Natural killer cell treated with Interleukin-12 subunit alpha and Interleukin-12 subunit beta and Interleukin-15 and Interleukin-18, amount 100 ng/mL, for 72 hours (primary cell): ENCODE measurements around the gene OSBPL2. TPM values are rescaled to one million over a fixed set of nuclear protein-coding genes. Genes with fewer than 3 reads are reported as not detected.
A peak's percentile ranks its signal among the peaks of the same experiment; 100 is the strongest.

Source experiments
- ATAC-seq, 2 donors: fragments of 150-1000 bp; cut with Tn5 transposase in 1 of 2; sonication (Bioruptor Pico), chemical (Tn5 transposase) in 1 of 2; 2 replicates each; pipeline ENCODE4 v1.10.0; 2021
- DNase-seq: peaks from one replicate; pipeline ENCODE4 v3.0.0; 2022; ENCODE audit warnings: low spot score
- H3K27ac Mint-ChIP-seq, 2 donors: 1 replicate in 1 of 2; 2 replicates in 1 of 2; pipeline ENCODE4 v1.8.0; 2022; ENCODE audit warnings: mixed read lengths in 2 of 2, mild to moderate bottlenecking in 1 of 2, moderate library complexity in 1 of 2
- H3K27me3 Mint-ChIP-seq, 2 donors: 1 replicate in 1 of 2; 2 replicates in 1 of 2; pipeline ENCODE4 v1.8.0; 2022; ENCODE audit warnings: mixed read lengths in 2 of 2
- H3K36me3 Mint-ChIP-seq: one replicate; pipeline ENCODE4 v1.8.0; 2022; ENCODE audit warnings: mixed read lengths
- H3K4me1 Mint-ChIP-seq, 2 donors: 1 replicate in 1 of 2; 2 replicates in 1 of 2; pipeline ENCODE4 v1.8.0; 2022; ENCODE audit warnings: low read depth in 2 of 2, mixed read lengths in 2 of 2, mild to moderate bottlenecking in 1 of 2
- H3K4me3 Mint-ChIP-seq: one replicate; pipeline ENCODE4 v1.8.0; 2022; ENCODE audit warnings: mixed read lengths
- H3K9me3 Mint-ChIP-seq: 2 replicates; pipeline ENCODE4 v1.8.0; 2022; ENCODE audit warnings: mixed read lengths
- total RNA-seq, 2 donors: library from RNA; stranded (reverse); gene quantifications; one replicate each; pipeline ENCODE4 v1.2.3, GENCODE V29; 2022

The OSBPL2 gene
- total RNA-seq, 2 donors from 2014 or later: 38.7 to 47.7 TPM

DNA sequence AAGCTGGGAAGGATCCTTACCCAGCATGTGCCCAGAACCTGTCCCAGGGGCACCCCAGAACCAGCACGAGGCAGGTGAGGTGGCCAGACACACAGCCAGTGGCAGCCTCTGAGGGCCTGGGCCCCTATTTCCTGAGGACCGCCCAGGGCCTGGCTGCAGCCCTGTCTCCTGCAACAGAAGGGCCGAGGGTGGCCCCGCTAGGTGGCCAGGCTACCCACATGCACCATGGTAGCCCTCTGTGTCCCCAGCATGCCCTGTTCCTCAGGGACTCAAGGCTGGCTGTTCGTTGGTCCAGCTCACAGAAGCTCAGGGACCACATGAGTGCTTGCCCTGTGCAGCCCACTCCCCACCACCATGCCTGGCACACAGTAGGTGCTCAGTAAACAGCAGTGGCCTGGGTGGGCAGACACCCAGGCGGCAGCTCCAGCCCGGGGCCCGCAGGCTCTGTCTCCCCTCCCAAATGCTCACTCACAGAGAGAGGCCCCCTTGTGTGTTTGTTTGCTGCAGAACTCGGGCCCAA is 26.5 kb upstream of the OSBPL2 start:
- H3K9me3 Mint-ChIP-seq: no peaks in the 10 kb centered on the region
- no peak overlapping the region for H3K4me3 Mint-ChIP-seq
- H3K27me3 Mint-ChIP-seq: peaks cover 0 to 3% of the 10 kb centered on the region in 2 donors
- H3K27ac Mint-ChIP-seq: no peak overlapping the region
- H3K4me1 Mint-ChIP-seq: no peaks in the 10 kb centered on the region
- ATAC-seq (peak in 1 of 2 donors; percentile 21), DNase-seq (no peak)
- H3K36me3 Mint-ChIP-seq: no peaks in the 10 kb centered on the region

DNA sequence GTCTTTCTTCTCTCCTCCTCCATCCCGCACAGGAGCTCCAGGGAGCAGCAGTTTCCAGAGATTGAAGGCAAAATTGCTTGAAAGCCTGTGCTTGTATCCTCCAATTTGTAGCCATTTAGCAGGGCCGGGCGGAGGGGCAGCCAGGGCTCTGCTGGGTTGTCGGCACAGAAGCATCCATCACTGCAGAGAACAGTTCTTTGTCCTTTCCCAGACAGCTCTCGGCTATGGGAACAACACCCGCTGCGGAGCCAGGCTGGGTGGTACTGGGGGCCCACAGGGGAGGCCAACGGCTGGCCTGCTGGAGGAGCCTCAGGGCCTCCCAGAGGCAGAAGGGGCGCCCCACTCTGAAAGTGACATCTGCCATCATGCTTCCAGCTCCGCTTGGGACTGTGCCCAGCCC is 26.0 kb upstream of the OSBPL2 start:
- ATAC-seq: no peak
- Mint-ChIP-seq H3K4me3 (no peak overlapping the region), H3K36me3 (no peaks in the 10 kb centered on the region), H3K27ac (no peak overlapping the region), H3K27me3 (peaks cover 0 to 6% of the 10 kb centered on the region in 2 donors), H3K4me1 (no peaks in the 10 kb centered on the region), H3K9me3 (no peaks in the 10 kb centered on the region)
- DNase-seq: no peak

DNA sequence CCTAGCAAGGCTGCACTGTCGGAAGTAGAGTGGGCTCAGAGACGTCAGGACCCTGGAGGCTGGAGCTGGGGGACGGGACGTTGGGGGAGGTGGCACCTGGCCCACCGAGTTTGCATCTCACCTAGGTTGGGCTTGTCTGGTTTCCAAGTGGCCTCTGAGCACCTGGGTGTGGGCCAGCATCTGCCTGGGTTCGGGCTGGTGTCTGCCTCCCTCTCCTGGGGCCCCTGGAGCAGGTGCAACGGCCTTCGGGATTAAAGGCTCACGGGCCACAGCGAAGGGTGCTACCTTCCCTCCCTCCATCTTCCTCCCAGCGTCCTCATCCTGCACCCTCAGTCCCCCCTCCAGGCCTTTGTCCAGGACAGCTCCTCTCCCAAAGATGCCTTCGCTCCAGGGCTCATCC is 24.3 kb upstream of the OSBPL2 start:
- H3K4me3 Mint-ChIP-seq: no peak overlapping the region
- H3K36me3 Mint-ChIP-seq: no peaks in the 10 kb centered on the region
- H3K27ac Mint-ChIP-seq: no peak overlapping the region
- no peak for DNase-seq
- peaks cover 0 to 8% of the 10 kb centered on the region in 2 donors for H3K27me3 Mint-ChIP-seq
- ATAC-seq: no peak
- H3K4me1 Mint-ChIP-seq: peaks cover 0 to 2% of the 10 kb centered on the region in 2 donors
- no peaks in the 10 kb centered on the region for H3K9me3 Mint-ChIP-seq

DNA sequence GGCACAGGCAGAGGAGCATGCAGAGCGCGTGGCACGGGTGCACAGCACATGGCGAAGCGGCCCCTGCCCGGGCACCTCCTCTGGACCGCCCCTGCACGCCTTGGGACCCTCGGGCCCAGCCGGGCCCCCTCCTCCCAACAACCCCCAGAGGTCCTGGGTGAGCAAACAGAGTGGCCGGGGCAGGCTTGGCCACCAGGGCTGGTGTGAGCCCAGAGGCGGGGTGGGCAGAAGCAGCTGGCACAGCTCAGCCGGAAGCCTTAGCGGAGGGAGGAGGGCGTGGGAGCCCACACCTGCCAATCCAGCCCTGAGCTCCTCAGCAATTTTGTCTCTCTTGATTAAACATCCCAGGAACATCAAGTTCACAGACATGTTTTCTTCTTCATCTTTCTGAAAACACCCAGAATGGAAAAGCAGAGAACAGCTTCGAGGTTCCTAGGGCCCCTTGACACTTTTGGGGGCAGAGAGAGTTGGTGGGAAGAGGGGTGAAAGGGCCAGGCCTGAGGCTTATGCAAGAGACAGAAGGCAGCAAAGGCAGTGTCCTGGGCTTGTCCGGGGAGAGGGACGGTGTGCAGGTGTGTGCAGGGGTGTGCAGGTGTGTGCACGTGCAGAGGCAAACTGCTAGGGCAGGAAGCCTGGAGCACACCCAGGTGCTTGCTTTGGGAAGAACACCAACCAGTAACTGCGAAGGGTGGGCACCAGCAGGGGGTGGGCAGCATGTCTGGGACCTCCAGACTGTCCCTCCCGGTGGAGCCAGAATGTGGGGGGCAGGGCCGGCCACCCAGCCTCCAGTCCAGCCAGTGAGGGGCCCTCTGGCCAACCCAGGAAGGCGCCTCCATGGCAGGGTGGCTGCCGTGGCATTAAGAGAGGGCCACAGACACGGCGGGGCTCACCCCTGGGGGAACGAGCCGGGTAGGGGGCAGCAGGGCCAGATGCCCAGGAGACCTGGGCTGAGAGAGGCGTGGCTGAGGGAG is 23.0 kb upstream of the OSBPL2 start:
- H3K27ac Mint-ChIP-seq: no peak overlapping the region
- no peaks in the 10 kb centered on the region for H3K9me3 Mint-ChIP-seq
- peaks cover 0 to 2% of the 10 kb centered on the region in 2 donors for H3K4me1 Mint-ChIP-seq
- peaks cover 0 to 10% of the 10 kb centered on the region in 2 donors for H3K27me3 Mint-ChIP-seq
- DNase-seq (no peak), ATAC-seq (no peak)
- H3K36me3 Mint-ChIP-seq: no peaks in the 10 kb centered on the region
- H3K4me3 Mint-ChIP-seq: no peak overlapping the region

DNA sequence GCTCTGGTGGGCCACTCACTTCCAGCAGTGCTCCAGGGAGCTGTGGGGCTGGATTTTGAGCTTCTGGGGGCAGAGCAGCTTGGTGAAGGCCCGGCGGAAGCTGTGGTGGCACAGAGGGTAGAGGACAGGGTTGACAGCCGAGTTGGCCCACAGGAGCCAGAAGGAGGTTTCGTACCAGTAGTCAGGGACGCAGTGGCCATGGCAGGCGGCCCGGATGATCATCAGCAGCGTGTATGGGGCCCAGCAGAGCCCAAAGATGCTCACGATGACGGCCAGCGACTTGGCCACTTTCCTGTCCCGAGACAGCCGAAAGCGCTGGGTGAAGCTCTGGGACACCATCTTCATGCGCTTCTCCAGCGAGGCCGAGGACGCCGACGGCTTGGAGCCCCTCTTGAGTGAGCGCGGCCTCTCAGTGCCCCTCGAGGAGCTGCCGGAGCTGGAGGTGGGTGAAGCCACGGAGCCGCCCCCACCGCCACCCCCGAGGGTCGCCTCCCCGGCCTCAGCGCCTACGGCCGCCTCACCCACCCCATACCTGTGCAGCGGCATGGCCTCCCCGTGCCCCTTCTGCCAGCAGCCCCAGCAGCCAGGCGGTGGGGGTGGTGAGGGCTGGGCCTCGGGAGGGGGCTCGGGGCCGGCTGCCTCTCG is 22.2 kb upstream of the OSBPL2 start:
- H3K36me3 Mint-ChIP-seq: no peaks in the 10 kb centered on the region
- ATAC-seq (no peak), DNase-seq (no peak)
- H3K27me3 Mint-ChIP-seq: peaks cover 4 to 12% of the 10 kb centered on the region in 2 donors
- no peak overlapping the region for H3K27ac Mint-ChIP-seq
- H3K9me3 Mint-ChIP-seq: no peaks in the 10 kb centered on the region
- peaks cover 0 to 4% of the 10 kb centered on the region in 2 donors for H3K4me1 Mint-ChIP-seq
- H3K4me3 Mint-ChIP-seq: no peak overlapping the region

DNA sequence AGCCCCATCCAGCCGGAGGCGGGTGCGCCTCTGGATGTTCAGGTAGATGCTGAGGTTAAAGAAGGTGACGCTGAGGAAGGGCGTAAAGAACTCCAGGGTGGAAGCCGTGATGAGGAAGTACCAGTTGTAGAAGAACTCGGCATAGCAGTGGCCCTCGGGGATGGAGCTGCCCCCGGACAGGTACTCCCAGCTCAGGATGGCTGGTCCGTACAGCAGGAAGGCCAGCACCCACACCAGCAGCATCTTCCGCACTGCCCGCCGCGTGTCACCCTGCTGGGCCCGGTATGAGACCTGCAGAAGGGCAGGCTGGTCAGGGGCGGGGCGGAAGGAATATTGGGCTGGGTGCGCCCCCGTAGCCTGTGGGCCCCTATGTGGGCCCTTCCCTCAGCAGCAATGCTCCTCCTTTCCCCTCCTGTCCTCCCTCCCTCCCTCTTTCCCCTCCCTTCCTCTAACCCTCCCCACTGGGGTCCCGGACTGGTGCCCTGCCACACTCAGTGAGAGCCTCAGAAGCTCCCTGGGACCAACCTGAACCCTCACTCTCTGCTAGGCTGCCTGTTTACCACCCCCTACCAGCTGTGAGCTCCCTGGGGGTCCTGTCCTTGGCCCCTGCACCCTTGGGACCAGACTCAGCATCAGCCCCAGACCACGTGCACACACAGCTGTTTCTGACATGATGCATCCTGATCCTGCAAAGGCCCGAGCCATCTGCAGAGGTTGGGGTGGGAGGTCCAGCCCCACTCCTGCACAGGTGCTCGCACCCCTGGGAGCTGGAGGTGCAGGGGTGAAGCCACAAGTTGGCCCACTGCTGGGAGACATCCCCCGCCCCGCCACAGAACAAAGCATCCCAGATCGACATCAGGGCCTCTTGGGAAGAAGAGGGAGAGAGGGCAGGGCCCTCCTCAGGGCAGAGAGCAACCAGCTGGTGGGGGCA is 21.4 kb upstream of the OSBPL2 start:
- ATAC-seq (no peak), DNase-seq (no peak)
- peaks cover 9 to 15% of the 10 kb centered on the region in 2 donors for H3K27me3 Mint-ChIP-seq
- H3K36me3 Mint-ChIP-seq: no peaks in the 10 kb centered on the region
- H3K27ac Mint-ChIP-seq: no peak overlapping the region
- peaks cover 0 to 5% of the 10 kb centered on the region in 2 donors for H3K4me1 Mint-ChIP-seq
- no peak overlapping the region for H3K4me3 Mint-ChIP-seq
- H3K9me3 Mint-ChIP-seq: no peaks in the 10 kb centered on the region

DNA sequence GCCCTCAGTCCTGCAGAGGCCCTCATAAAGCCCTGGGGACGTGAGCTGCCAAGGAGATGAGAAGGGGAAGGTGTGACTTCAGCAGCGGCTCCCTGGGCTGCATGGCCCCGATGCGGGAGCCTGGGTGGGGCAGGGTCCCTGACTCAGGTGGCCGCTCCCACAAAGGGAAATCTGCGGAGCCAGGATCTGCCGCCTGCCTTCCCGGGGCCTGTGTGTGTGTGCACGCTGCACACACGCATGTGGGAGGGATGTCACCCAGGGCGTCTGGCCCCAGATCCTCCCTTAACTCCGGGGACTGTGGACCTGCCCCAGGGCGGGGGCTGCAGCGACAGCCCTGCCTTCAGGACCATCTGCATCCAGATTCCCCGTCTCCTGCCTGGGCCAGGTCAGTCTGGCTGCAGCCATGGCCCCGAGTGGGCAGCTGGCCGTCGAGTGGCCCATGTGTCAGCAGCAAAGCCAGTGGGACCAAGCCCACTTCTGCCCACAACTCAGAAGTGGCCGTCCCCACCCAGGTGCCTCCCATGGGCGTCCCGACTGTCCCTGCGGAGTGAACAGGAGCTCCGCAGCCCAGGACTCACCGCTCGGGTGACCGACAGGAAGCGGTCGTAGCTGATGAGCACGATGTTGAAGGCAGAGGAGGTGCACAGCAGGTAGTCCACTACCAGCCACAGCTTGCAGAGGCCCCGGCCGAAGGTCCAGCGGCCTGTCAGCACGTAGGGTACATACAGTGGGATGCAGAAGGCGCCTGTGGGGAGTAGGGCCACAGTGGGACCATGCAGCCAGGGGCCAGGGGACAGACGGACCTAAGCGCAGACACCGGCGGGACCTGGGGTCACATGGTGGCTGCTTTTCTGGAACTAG is 20.2 kb upstream of the OSBPL2 start:
- H3K4me1 Mint-ChIP-seq: peaks cover 0 to 5% of the 10 kb centered on the region in 2 donors
- no peak for ATAC-seq
- peak overlapping the region; percentile 15 for H3K4me3 Mint-ChIP-seq
- DNase-seq: no peak
- H3K27ac Mint-ChIP-seq: no peak overlapping the region
- no peaks in the 10 kb centered on the region for H3K9me3 Mint-ChIP-seq
- no peaks in the 10 kb centered on the region for H3K36me3 Mint-ChIP-seq
- peaks cover 9 to 18% of the 10 kb centered on the region in 2 donors for H3K27me3 Mint-ChIP-seq

DNA sequence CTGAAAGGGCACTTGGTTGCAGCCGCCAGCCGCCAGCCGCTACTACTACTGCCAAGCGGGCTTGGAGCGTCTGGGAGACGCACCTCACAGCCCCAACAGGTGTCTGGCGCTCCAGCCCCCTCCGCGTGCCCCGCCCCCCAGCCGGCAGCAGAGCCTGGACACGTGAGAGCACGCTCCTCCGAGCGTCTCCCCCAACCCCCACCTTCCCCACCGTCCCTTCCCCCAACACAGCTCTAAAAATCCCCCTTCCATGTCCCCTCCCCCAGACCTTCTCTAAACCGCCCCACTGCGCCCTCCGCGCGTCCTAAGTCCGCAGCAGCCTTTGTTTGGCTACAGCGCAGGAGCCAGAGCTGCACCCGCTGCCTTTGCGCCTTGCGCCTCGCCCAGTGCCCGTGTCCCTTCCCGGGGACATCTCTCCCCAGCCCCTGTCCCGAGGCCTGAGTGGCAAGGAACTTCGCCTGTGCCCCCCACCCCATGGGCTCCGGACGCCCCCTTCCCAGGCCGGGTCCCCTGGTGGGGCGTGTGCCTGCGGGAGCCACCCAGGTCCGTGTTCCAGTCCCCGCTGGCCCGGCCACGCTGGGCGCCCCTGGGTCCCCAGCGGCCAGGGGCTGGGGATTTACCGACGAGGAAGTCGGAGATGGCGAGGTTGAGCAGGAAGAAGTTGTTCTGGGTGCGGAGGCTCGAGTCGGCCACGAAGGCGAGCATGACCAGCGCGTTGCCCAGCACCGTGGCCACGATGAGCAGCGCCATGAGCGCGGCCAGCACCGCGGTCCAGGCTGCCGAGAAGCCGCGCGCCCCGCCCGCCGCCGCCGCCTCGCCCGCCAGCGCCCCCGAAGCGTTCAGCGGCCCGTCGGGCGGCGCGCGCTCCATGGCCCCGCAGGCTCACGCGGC is 19.0 kb upstream of the OSBPL2 start:
- no peak for DNase-seq
- Mint-ChIP-seq H3K4me1 (peaks cover 0 to 5% of the 10 kb centered on the region in 2 donors), H3K27ac (no peak overlapping the region), H3K36me3 (no peaks in the 10 kb centered on the region), H3K4me3 (no peak overlapping the region), H3K27me3 (peaks cover 10 to 20% of the 10 kb centered on the region in 2 donors), H3K9me3 (no peaks in the 10 kb centered on the region)
- peak in 1 of 2 donors; percentile 19 for ATAC-seq

DNA sequence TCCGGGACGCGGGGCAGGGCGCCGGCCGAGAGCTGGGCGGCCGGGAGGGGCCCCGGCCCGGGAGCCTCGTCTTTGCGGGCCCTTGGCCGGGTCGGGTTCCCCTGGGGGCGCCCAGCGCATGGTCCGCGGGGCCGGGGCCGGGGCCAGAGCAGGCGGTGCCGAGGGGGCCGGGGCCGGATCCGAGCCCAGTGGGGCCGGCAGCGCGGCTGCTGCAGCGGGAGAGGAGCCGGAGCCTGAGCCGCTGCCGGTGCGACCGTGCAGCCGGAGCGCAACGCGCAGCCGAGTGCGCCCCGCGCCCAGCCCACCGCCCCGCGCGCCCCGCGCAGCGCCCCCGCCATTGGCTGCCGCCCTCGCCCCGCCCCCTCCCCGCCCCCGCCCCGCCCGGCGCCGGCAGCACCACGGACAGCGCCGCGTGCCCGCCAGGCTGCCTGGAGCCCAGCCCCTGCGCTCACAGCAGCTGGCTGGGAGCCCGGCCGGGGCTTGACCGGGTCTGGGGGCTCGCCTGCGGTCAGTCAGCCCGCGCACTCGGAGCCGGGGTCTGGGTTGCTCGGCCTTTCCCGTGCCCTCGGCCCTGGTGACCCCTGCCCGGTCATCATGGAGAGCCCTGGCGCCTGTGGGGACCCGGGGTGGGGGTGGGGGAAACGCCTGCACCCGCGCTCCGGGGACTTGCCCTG is 18.2 kb upstream of the OSBPL2 start, which contains the start of gene HRH3:
HRH3 (minus strand) TSS at position 287 of the 674 bp plus-strand sequence. CDS start 308 bp downstream, outside the sequence.
- no peak for DNase-seq
- Mint-ChIP-seq H3K36me3 (no peaks in the 10 kb centered on the region), H3K9me3 (no peaks in the 10 kb centered on the region), H3K4me3 (no peak within 1 kb of the TSS), H3K27ac (no peak within 1 kb of the TSS), H3K27me3 (peaks cover 18 to 26% of the 10 kb centered on the region in 2 donors), H3K4me1 (peaks cover 0 to 5% of the 10 kb centered on the region in 2 donors)
- ATAC-seq: peak; percentile 75 to 85

DNA sequence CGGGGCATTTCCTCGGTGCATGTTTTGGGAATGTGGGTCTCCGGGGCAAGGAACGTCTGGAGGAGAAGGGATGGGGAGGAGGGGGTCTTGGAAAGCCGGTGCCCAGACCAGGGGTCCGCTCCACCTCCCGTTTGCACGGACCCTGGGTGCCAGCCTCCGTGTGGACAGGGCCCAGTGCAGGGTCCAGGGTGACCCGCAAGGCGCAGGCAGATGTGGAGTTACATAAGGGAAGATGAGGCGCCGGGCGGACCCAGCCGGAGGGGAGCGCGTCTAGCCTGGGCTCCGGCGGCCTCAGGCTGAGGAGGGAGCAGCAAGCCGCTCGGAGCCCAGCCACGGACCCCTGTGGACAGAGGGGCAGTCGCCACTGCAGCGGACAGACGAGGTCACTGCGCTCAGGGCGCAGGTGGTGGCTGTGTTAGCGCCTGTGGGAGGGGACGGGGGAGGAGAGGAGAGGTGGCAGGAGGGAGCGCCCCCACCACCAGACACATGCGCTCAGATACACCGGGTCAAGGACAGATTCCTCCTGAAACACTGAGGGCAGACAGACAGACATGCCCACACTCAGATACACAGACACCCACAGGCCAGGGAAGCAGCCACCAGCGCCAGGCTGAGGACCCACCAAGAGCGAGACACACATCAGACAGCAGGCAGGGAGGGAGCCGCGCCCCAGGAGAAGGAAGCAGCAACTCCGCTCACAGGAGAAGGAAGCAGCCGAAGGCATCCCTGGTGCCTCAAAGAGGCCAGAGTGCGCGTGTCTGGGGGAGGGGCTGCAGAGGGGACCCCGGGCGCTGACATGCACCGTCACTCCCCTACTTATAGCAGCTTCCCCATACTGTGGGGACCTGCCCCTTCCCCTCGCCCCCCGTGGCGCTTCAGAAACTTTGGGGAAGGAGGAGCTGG is 17.4 kb upstream of the OSBPL2 start:
- Mint-ChIP-seq H3K4me1 (peaks cover 0 to 5% of the 10 kb centered on the region in 2 donors), H3K9me3 (no peaks in the 10 kb centered on the region), H3K27me3 (peaks cover 19 to 23% of the 10 kb centered on the region in 2 donors), H3K4me3 (no peak overlapping the region), H3K27ac (no peak overlapping the region), H3K36me3 (no peaks in the 10 kb centered on the region)
- DNase-seq (no peak), ATAC-seq (no peak)
